HG03196 (cell line): ENCODE results near the gene RAD17.
A peak's percentile ranks its signal among the peaks of the same experiment; 100 is the strongest.
"Not testable (repeated sequence)": the region's sequence is repeated elsewhere in the genome, so short reads cannot be mapped to it uniquely, and the experiment has no call there.

Experiments used
- ATAC-seq: cut with Tn5 transposase; IDR thresholded peaks from one replicate; pipeline ENCODE4 v1.9.1; 2021; ENCODE audit not compliant: unreplicated experiment

The RAD17 gene

GRCh38 chr5:69372394-69372793 is 2.8 kb downstream of the RAD17 start:
- ATAC-seq: no peak

GRCh38 chr5:69374911-69375446 is 5.4 kb downstream of the RAD17 start:
- peak; percentile 60 for ATAC-seq

- no peak for ATAC-seq
Observed at GRCh38 chr5:69378376-69378775, 8.8 kb downstream of the RAD17 start.

- ATAC-seq: no peak
Observed at GRCh38 chr5:69404659-69405330, 35.2 kb downstream of the RAD17 start.

GRCh38 chr5:69414885-69415583 is 45.4 kb downstream of the RAD17 start, which contains the start of gene MARVELD2:
MARVELD2 (plus strand) TSS chr5:69415116; CDS start chr5:69419386, 4,270 bp downstream.
- ATAC-seq: no peak

- no peak for ATAC-seq
Observed at GRCh38 chr5:69415584-69415958, 46.0 kb downstream of the RAD17 start.

DNA sequence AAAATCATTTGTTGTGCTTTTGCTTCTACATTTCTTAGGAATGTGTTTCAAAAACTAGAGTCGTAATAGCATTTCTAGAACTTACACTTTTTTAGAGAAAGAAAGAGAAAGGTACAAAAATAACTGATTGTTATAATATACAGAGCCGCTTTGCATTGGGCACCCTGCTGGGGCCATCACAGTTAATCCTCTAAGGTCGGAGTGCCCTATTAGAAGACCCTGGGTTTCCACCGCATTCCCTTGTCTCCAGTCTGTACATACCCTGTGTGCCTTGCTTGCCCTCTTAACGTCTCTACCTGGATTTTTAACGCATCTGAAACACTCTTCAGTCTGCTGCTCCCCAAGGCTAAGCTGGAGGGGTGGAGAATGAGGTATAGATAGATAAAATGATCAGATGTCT is 46.6 kb downstream of the RAD17 start:
- no peak for ATAC-seq

DNA sequence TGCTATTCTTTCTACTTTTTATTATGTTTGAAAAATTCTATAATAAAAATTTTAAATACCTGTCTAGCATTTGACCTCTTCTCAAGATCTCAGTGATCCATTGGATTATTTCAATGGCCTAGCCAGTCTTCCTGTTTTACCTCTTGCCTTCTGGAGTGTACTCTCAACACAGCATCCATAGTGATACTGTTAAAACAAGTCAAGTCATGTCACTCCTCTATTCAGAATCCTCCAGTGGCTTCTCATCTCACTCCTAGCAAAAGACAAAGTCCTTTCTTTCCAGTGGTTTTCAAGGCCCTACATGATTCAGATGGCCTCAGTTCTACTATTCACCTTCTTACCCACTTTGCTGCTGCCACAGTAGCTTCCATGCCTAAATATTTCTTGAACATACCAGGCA is 47.1 kb downstream of the RAD17 start:
- no peak for ATAC-seq

GRCh38 chr5:69418554-69418953 is 48.9 kb downstream of the RAD17 start:
- no peak for ATAC-seq

DNA sequence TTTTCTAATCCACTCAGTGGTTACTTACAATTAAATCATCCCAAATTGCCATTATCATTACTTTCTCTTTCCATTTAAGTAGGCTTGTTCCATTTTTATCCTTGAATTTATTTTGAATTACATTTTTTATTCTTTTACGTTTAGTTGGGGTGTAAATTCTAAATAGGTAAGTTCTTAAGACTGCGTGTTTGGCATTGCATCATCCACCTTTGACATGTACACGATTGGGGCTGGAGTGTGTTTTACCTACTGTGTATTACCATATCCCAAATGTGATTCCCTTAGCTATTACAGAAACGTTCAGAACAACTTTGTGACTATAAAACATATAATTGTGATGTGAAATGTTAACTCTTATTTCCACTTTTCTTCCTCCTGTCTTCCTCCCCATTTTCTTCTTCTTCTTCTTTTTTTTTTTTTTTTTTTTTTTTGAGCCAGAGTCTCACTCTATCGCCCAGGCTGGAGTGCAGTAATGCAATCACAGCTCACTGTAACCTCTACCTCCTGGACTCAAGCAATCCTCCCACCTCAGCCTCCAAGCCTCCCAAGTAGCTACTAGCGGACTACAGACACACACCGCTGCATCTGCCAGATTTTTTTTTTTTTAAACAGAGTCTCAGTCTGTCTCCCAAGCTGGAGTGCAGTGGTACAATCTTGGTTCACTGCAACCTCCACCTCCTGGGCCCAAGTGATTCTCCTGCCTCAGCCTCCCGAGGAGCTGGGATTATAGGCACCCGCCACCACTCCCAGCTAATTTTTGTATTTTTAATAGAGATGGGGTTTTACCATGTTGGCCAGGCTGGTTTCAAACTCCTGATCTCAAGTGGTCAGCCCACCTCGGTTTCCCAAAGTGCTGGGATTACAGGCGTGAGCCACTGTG is 62.0 kb downstream of the RAD17 start:
- ATAC-seq: no peak

GRCh38 chr5:69432412-69433206 is 63.0 kb downstream of the RAD17 start:
- no peak for ATAC-seq

DNA sequence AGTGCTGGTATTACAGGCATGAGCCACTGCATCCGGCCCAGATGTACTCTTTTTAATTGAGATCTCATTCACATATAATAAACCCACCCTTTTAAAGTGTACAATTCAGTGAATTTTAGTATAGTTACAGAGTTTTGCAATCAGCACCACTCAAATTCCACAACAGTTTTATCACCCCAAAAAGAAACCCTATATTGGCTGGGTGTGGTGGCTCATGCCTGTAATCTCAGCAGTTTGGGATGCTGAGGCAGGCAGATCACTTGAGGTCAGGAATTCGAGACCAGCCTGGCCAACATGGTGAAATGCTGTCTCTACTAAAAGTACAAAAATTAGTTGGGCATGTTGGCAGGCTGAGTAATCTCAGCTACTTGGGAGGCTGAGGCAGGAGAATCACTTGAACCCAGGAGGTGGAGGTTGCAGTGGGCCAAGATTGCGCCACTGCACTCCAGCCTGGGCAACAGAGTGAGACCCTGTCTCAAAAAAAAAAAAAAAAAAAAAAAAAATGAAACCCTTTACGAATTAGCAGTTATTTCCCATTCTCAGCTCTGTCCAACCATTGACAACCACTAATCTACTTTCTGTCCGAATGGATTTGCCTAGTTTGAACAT is 65.8 kb downstream of the RAD17 start:
- not testable (repeated sequence) for ATAC-seq

DNA sequence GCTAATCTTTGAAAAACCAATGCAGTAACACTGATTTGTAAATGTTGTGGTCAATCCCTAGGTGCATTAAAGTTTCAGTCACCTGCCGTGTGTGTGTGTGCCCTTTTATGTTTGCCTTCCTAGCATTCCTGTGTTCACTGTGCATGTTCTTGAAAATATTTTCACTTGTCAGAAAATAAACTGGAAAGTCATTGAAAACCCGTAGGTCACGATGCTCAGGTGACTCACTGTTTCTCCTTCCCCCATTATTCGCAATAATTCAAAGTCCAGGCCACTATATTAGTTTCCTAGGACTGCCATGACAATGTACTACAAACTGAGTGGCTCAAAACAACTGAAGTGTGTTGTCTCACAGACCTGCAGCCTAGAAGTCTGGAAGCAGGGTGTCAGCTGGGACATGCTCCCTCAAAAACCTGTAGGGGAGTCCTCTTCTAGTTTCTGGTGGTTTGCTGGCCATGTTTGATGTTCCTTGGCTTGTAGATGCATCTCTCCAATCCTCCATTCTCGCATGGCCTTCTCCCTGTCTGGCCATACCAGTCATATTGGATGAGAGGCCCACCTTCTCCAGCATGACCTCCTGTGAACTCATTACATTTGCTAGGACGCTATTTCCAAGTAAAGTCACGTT is 74.6 kb downstream of the RAD17 start:
- no peak for ATAC-seq

DNA sequence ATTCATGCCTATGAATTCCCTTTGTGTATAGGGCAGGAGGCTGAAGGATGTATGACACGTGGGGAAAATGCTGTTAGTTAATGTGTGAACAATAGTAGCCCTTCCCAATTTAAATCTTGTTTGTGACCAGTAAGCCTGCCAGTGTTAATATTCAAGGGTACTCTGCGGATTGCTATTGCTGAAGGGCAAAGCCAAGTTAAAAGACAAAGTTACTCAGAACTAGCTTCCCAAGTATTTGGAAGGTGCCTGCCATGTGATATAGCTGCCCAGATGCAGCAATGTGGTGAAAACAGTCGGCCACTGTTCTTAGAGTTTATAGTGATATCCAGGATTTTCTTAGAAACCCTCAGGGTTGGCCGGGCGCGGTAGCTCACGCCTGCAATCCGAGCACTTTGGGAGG is 79.9 kb downstream of the RAD17 start:
- no peak for ATAC-seq

- ATAC-seq: no peak
Observed at GRCh38 chr5:69450116-69450515, 80.5 kb downstream of the RAD17 start.

DNA sequence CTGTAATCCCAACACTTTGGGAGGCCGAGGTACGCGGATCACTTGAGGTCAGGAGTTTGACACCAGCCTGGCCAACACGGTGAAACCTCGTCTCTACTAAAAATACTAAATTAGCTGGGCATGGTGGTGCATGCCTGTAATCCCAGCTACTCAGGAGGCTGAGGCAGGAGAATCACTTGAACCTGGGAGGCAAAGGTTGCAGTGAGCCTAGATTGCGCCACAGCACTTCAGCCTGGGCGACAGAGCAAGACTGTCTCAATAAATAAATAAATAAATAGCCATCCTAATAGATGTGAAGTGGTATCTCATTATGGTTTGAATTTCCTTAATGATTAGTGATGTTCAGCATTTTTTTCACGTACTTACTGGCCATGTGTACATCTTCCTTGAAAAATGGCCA is 80.9 kb downstream of the RAD17 start:
- not testable (repeated sequence) for ATAC-seq

DNA sequence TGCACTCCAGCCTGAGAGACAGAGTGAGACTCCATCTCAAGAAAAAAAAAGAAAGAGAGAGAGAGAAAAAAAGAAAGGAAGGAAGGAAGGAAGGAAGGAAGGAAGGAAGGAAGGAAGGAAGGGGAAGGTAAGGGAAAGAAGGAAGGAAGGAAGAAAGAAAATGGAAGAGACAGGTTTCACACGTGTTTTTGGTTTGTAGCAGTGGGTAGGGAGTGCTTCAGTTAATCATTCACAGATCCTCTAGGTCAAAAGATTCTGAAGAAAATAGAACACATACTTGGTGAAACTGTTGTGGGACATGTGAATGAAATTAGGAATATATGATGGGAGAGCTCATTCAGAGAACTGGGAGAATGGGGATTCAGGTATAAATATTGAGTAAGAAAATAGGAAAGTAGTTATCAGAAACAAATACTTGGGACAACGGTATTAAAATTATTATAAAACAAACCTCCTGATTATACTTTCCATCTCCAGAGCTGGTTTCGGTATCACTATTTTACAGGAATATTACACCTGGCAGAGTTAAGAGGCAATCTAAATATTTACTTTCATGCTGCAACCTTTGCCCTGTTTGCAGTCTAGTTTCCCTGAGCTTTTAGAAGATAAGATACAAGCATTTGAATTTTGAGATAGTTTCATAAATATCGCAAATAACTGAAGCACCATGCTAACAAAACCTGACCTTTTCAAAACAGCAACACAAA is 82.5 kb downstream of the RAD17 start:
- no peak for ATAC-seq

DNA sequence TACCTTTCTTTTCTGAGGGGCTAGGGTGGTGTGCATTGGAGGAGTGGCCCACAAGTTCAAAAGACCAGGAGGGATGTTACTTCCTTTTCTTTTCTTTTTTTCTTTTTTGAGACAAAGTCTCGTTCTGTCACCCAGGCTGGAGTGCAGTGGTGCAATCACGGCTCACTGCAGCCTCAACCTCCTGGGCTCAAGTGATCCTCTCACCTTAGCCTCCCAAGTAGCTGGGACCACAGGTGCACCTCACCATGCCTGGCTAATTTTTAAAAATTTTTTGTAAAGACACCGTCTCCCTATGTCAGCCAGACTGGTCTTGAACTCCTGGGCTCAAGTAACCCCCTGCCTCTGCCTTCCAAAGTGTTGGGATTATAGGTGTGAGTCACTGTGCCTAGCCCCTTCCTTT is 83.9 kb downstream of the RAD17 start:
- ATAC-seq: not testable (repeated sequence)
